GM12873 (cell line): Measurements from ENCODE around the gene PRDM1.

Experiments used
- CTCF ChIP-seq: IDR thresholded peaks from 2 replicates; pipeline ENCODE4 v1.5.1; 2012; ENCODE audit warnings: low read depth, mild to moderate bottlenecking, moderate library complexity, low read length, control low read depth; ENCODE audit not compliant: insufficient read depth; ENCODE audit errors: missing control alignments

PRDM1 gene

DNA sequence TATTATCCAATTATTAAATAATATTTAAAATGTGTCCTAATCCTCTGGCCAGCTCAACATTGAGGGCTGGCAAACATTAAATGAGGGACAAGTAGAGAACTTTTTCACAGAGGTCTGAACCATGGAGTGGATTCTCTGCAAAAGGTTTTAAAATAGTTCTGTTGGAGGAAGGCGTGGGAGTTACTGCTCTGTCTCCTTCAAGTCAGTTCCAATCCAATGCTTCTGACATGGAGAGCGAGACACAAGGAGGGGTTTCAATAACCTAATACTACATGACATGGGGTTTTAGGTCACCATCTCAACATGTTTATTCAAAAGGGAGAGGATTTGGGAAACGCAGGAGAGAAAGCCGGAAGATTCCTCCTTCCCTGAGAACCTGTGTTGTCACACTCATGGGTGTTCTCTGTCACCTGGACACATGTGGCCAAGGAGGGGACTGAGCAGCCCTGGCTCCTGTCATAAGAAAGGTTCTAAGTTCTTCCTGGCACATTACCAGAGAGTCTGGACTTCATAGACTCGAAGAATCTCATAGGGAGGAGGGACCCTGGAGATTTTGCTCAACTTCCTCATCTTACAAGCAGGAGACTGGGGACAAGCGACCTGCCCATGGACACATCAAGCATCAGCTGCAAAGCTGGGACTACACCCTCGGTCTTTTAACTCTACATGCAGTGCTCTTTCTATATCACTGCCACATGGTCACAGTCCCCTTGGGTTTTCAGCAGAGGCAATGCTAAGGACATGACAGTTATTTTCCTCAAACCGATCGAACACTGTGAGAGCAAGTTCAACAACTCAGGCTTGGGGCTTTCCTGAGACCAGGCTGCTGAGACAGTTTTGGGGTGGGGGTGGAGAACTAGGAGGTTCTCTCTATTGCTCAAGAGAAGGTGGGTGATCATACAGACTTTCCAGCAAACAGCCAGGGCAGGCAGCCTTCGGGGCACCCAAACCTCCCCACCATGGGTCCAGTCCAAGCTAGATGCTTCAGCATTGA, 38.6 kb downstream of the PRDM1 start:
- TF ChIP-seq CTCF = no peak

GRCh38 chr6:106125925-106126435, 39.8 kb downstream of the PRDM1 start:
- no peak for TF ChIP-seq CTCF

GRCh38 chr6:106126482-106126881, 40.3 kb downstream of the PRDM1 start:
- TF ChIP-seq CTCF = no peak

DNA sequence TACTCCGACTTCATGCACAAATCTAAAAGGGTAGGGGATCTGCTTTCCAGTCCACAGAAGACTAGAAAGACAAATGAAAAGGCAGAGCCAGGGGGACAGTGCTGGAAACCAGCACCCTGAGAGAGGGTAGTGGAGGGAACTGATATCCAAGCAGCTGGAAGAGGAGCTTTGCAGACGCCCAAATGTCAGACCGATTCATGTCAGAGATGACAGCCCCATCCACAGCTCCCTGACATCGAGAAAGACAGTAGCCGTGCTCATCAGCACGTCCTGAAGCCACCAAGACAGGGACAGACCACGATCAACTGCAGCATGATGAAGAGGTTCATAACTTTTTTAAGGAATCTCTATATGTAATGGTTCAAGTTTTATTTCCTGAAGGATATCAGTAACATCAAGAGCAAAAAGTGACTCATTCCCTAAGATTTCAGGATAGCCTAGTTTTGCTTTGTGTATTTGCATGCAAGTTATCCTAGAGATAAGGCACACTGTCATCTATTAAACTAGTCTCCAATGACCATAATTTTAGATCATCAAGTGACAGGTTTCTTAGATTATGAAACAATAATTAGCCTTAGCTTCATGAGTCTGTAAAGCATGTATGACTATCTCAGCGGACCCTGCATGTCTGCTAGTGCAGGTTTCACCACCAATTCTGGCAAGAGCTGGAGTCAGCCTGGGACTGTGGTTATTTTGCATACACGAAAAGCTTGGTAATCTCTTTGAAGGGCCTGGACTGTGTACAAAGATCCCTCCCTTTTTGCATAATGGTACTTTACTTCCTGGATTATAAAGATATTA, 43.0 kb downstream of the PRDM1 start:
- no peak for TF ChIP-seq CTCF

- no peak for TF ChIP-seq CTCF
Measured at GRCh38 chr6:106132153-106132698, 46.1 kb downstream of the PRDM1 start.

DNA sequence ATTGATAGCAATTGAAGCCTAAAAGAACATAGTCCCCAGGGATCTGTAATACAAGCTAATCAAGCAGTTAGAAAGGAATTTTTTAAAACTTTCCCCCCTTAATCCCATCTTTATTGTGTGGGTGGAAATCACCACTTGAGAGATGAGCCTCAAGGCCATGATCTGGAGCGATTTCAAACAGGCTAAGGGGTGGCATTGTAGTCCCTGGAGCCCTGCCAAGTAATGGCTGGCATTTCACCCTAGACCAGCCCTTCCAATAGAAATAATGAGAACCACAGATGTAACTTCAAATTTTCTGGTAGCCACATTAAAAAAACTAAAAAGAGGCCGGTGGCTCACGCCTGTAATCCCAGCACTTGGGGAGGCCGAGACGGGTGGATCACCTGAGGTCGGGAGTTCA, 46.9 kb downstream of the PRDM1 start:
- TF ChIP-seq CTCF = no peak
